SH-SY5Y (cell line): ENCODE measurements around the gene RRAS2.

Experiments
- GATA2 ChIP-seq: IDR thresholded peaks from 2 replicates; pipeline ENCODE4 v1.6.1; 2011; ENCODE audit warnings: mild to moderate bottlenecking, low read depth, low read length
- GATA3 ChIP-seq: IDR thresholded peaks from 2 replicates; pipeline ENCODE4 v1.6.1; 2011; ENCODE audit warnings: low read depth, mild to moderate bottlenecking, low read length, moderate library complexity

GRCh38 chr11:14358729-14359439 is at the start of gene RRAS2:
- TF ChIP-seq GATA3 (no peak), GATA2 (no peak)
